Measurements from ENCODE around the gene ZNF230. TPM values are rescaled to one million over a fixed set of nuclear protein-coding genes. Genes with fewer than 3 reads are reported as not detected.

ZNF230 gene
- total and polyA plus RNA-seq, 4 donors, result 1.3 to 4.3 (median 1.8) TPM

DNA sequence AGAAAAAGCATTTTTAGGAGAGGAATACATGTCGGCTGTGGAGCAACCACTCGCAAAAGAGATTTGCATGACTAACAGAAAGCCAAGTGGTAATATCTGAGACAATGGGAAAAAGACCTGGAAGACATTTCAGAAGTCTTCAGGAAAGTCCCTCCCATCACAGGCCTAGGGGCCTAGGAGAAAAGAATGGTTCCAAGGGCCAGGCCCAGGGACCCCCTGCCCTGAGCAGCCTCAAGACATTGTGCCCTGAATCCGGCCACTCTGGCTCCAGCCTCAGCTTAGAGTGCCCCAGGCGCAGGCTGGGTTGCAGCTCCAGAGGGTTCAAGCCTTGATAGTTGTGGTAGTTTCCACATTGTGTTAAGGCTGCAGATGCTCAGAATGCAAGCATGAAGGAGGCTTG, 42.3 kb upstream of the ZNF230 start:
- Histone ChIP-seq H3K27me3 (ENCODE audit: control insufficient read depth in 4 of 4, insufficient read depth in 4 of 4, low read length in 3 of 4) (no peaks in the 10 kb centered on the region), H3K27ac (ENCODE audit: low read depth in 1 of 2, low read length in 2 of 2) (no peak overlapping the region), H3K4me1 (ENCODE audit: control insufficient read depth in 4 of 4, insufficient read depth in 4 of 4, low read length in 3 of 4) (peaks cover 0 to 11% (median 0%) of the 10 kb centered on the region in 4 donors), H3K4me3 (ENCODE audit: low read depth in 1 of 3, low read length in 3 of 3) (peak overlapping the region in 2 of 3 donors; percentile 52 to 56), H3K9me3 (ENCODE audit: control insufficient read depth in 4 of 4, low read length in 3 of 4) (peaks cover 39 to 81% (median 68%) of the 10 kb centered on the region in 4 donors), H3K9ac (ENCODE audit: low read depth in 1 of 2, low read length in 2 of 2) (no peak overlapping the region), H3K36me3 (ENCODE audit: control insufficient read depth in 4 of 4, insufficient read depth in 3 of 4, low read depth in 1 of 4, low read length in 3 of 4) (peaks cover 2 to 27% (median 25%) of the 10 kb centered on the region in 4 donors)
- no peak for DNase-seq (ENCODE audit: low spot score)
- WGBS, result 74% methylated on average over 4 of the region's 4 CpGs
- no peak for TF ChIP-seq HNF4A (conservative IDR thresholded peaks at IDR 0.05)
- TF ChIP-seq JUND (IDR thresholded peaks at IDR 0.05), result no peak
- TF ChIP-seq SP1 (IDR thresholded peaks at IDR 0.05), result no peak
- TF ChIP-seq, protein P1, sequence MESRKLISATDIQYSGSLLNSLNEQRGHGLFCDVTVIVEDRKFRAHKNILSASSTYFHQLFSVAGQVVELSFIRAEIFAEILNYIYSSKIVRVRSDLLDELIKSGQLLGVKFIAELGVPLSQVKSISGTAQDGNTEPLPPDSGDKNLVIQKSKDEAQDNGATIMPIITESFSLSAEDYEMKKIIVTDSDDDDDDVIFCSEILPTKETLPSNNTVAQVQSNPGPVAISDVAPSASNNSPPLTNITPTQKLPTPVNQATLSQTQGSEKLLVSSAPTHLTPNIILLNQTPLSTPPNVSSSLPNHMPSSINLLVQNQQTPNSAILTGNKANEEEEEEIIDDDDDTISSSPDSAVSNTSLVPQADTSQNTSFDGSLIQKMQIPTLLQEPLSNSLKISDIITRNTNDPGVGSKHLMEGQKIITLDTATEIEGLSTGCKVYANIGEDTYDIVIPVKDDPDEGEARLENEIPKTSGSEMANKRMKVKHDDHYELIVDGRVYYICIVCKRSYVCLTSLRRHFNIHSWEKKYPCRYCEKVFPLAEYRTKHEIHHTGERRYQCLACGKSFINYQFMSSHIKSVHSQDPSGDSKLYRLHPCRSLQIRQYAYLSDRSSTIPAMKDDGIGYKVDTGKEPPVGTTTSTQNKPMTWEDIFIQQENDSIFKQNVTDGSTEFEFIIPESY (IDR thresholded peaks at IDR 0.05), result no peak
- no peak for TF ChIP-seq YY1 (IDR thresholded peaks at IDR 0.05)
- TF ChIP-seq FOXA2 (IDR thresholded peaks at IDR 0.05), result no peak
- no peak for TF ChIP-seq EGR1 (IDR thresholded peaks at IDR 0.05; ENCODE audit: low read depth in 2 of 2)
- TF ChIP-seq, protein P2, sequence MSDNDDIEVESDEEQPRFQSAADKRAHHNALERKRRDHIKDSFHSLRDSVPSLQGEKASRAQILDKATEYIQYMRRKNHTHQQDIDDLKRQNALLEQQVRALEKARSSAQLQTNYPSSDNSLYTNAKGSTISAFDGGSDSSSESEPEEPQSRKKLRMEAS (IDR thresholded peaks at IDR 0.05), result no peak
- TF ChIP-seq, protein P3, sequence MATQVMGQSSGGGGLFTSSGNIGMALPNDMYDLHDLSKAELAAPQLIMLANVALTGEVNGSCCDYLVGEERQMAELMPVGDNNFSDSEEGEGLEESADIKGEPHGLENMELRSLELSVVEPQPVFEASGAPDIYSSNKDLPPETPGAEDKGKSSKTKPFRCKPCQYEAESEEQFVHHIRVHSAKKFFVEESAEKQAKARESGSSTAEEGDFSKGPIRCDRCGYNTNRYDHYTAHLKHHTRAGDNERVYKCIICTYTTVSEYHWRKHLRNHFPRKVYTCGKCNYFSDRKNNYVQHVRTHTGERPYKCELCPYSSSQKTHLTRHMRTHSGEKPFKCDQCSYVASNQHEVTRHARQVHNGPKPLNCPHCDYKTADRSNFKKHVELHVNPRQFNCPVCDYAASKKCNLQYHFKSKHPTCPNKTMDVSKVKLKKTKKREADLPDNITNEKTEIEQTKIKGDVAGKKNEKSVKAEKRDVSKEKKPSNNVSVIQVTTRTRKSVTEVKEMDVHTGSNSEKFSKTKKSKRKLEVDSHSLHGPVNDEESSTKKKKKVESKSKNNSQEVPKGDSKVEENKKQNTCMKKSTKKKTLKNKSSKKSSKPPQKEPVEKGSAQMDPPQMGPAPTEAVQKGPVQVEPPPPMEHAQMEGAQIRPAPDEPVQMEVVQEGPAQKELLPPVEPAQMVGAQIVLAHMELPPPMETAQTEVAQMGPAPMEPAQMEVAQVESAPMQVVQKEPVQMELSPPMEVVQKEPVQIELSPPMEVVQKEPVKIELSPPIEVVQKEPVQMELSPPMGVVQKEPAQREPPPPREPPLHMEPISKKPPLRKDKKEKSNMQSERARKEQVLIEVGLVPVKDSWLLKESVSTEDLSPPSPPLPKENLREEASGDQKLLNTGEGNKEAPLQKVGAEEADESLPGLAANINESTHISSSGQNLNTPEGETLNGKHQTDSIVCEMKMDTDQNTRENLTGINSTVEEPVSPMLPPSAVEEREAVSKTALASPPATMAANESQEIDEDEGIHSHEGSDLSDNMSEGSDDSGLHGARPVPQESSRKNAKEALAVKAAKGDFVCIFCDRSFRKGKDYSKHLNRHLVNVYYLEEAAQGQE (IDR thresholded peaks at IDR 0.05), result no peak
- no peak for TF ChIP-seq GABPA (IDR thresholded peaks at IDR 0.05 in 1 of 2, conservative IDR thresholded peaks at IDR 0.05 in 1 of 2)
- TF ChIP-seq, protein P4, sequence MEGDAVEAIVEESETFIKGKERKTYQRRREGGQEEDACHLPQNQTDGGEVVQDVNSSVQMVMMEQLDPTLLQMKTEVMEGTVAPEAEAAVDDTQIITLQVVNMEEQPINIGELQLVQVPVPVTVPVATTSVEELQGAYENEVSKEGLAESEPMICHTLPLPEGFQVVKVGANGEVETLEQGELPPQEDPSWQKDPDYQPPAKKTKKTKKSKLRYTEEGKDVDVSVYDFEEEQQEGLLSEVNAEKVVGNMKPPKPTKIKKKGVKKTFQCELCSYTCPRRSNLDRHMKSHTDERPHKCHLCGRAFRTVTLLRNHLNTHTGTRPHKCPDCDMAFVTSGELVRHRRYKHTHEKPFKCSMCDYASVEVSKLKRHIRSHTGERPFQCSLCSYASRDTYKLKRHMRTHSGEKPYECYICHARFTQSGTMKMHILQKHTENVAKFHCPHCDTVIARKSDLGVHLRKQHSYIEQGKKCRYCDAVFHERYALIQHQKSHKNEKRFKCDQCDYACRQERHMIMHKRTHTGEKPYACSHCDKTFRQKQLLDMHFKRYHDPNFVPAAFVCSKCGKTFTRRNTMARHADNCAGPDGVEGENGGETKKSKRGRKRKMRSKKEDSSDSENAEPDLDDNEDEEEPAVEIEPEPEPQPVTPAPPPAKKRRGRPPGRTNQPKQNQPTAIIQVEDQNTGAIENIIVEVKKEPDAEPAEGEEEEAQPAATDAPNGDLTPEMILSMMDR (IDR thresholded peaks at IDR 0.05; ENCODE audit: low read depth, low read length, missing input control), result no peak
- TF ChIP-seq RXRA (IDR thresholded peaks at IDR 0.05), result no peak

DNA sequence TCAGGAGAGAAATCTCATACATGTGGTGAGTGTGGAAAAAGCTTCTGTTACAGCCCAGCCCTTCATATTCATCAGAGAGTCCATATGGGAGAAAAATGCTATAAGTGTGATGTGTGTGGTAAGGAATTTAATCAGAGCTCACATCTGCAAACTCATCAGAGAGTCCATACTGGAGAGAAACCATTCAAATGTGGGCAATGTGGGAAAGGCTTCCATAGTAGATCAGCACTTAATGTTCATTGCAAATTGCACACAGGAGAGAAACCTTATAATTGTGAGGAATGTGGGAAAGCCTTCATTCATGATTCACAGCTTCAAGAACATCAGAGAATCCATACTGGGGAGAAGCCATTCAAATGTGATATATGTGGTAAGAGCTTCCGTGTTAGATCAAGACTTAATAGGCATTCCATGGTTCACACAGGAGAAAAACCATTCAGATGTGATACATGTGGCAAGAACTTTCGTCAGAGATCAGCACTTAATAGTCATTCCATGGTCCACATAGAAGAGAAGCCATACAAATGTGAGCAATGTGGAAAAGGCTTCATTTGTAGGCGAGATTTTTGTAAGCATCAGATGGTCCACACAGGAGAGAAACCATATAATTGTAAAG, 36.6 kb upstream of the ZNF230 start:
- Histone ChIP-seq H3K4me1 (ENCODE audit: control insufficient read depth in 4 of 4, insufficient read depth in 4 of 4, low read length in 3 of 4) (no peaks in the 10 kb centered on the region), H3K9ac (ENCODE audit: low read depth in 1 of 2, low read length in 2 of 2) (no peak overlapping the region), H3K36me3 (ENCODE audit: control insufficient read depth in 4 of 4, insufficient read depth in 3 of 4, low read depth in 1 of 4, low read length in 3 of 4) (peaks cover 15 to 63% (median 52%) of the 10 kb centered on the region in 4 donors), H3K27me3 (ENCODE audit: control insufficient read depth in 4 of 4, insufficient read depth in 4 of 4, low read length in 3 of 4) (no peaks in the 10 kb centered on the region), H3K27ac (ENCODE audit: low read depth in 1 of 2, low read length in 2 of 2) (no peak overlapping the region), H3K9me3 (ENCODE audit: control insufficient read depth in 4 of 4, low read length in 3 of 4) (peaks cover 59 to 90% (median 81%) of the 10 kb centered on the region in 4 donors), H3K4me3 (ENCODE audit: low read depth in 1 of 3, low read length in 3 of 3) (peak overlapping the region in 2 of 3 donors; percentile 45 to 56)
- DNase-seq (ENCODE audit: low spot score), result no peak
- 82% methylated on average over 3 of the region's 3 CpGs for WGBS
- no peak for TF ChIP-seq EGR1 (IDR thresholded peaks at IDR 0.05; ENCODE audit: low read depth in 2 of 2)
- no peak for TF ChIP-seq JUND (IDR thresholded peaks at IDR 0.05)
- no peak for TF ChIP-seq RXRA (IDR thresholded peaks at IDR 0.05)
- TF ChIP-seq TAF1 (conservative IDR thresholded peaks at IDR 0.05), result no peak
- no peak for TF ChIP-seq FOXA2 (IDR thresholded peaks at IDR 0.05)
- TF ChIP-seq, protein P4 (IDR thresholded peaks at IDR 0.05; ENCODE audit: low read depth, low read length, missing input control), result no peak
- TF ChIP-seq, protein P1 (IDR thresholded peaks at IDR 0.05), result no peak
- TF ChIP-seq NR2F2 (IDR thresholded peaks at IDR 0.05), result no peak
